Activated CD4-positive, alpha-beta T cell treated with anti-CD3 and anti-CD28 coated beads, Interleukin-2, amount 10 ng/mL, durations not matched to agents 7 days and 5 days (primary cell): ENCODE data around the gene MISP. TPM values are rescaled to one million over a fixed set of nuclear protein-coding genes. Genes with fewer than 3 reads are reported as not detected.
"Not testable (repeated sequence)": the region's sequence is repeated elsewhere in the genome, so short reads cannot be mapped to it uniquely, and the experiment has no call there.

ENCODE experiments used
- CTCF ChIA-PET: fragments of 350-600 bp; sonication (Branson Sonifier 250); formaldehyde crosslinking; loops from one replicate; lab custom pipeline; 2021; ENCODE audit warnings: antibody characterized with exemption; lab: Charles Lee
- POLR2A ChIA-PET: fragments of 350-600 bp; sonication (Branson Sonifier 250); formaldehyde crosslinking; loops from one replicate; lab custom pipeline; 2021; ENCODE audit warnings: antibody characterized with exemption; lab: Charles Lee
- DNase-seq: peaks from one replicate; pipeline ENCODE4 v3.0.0-alpha.2; 2020
- H3K27ac Mint-ChIP-seq: one replicate; pipeline ENCODE4 v1.8.0; 2021; ENCODE audit warnings: mild to moderate bottlenecking, moderate library complexity, mixed read lengths
- H3K27me3 Mint-ChIP-seq: one replicate; pipeline ENCODE4 v1.8.0; 2021; ENCODE audit warnings: mixed read lengths
- H3K36me3 Mint-ChIP-seq: one replicate; pipeline ENCODE4 v1.8.0; 2021; ENCODE audit warnings: low read depth, mixed read lengths
- H3K4me1 Mint-ChIP-seq: one replicate; pipeline ENCODE4 v1.8.0; 2021; ENCODE audit warnings: mixed read lengths
- H3K4me3 Mint-ChIP-seq: one replicate; pipeline ENCODE4 v1.8.0; 2021; ENCODE audit warnings: mild to moderate bottlenecking, moderate library complexity, mixed read lengths
- H3K9me3 Mint-ChIP-seq: one replicate; pipeline ENCODE4 v1.8.0; 2021; ENCODE audit warnings: mixed read lengths
- total RNA-seq, 2 experiments: library from RNA; stranded (reverse); gene quantifications; one replicate each; pipeline ENCODE4 v1.2.3, GENCODE V29; 2021

Gene MISP
- total RNA-seq, 2 experiments from 2014 or later = not detected

- H3K36me3 Mint-ChIP-seq = no peaks in the 10 kb centered on the region
- no peak overlapping the region for H3K4me3 Mint-ChIP-seq
- no peaks in the 10 kb centered on the region for H3K27me3 Mint-ChIP-seq
- no peak for DNase-seq
- H3K9me3 Mint-ChIP-seq = no peaks in the 10 kb centered on the region
- H3K4me1 Mint-ChIP-seq = peaks cover 15% of the 10 kb centered on the region
- POLR2A ChIA-PET = no interaction called here
- H3K27ac Mint-ChIP-seq = no peak overlapping the region
- CTCF ChIA-PET = interaction anchor here (1.0 kb wide), 1 partner anchor 10 kb away, joined by 3 read pairs; no protein-coding TSS in a partner anchor
Observed at GRCh38 chr19:729965-730668, 20.8 kb upstream of the MISP start.

GRCh38 chr19:731000-731399 is 19.9 kb upstream of the MISP start:
- H3K36me3 Mint-ChIP-seq = no peaks in the 10 kb centered on the region
- no peaks in the 10 kb centered on the region for H3K9me3 Mint-ChIP-seq
- H3K4me3 Mint-ChIP-seq = no peak overlapping the region

DNA sequence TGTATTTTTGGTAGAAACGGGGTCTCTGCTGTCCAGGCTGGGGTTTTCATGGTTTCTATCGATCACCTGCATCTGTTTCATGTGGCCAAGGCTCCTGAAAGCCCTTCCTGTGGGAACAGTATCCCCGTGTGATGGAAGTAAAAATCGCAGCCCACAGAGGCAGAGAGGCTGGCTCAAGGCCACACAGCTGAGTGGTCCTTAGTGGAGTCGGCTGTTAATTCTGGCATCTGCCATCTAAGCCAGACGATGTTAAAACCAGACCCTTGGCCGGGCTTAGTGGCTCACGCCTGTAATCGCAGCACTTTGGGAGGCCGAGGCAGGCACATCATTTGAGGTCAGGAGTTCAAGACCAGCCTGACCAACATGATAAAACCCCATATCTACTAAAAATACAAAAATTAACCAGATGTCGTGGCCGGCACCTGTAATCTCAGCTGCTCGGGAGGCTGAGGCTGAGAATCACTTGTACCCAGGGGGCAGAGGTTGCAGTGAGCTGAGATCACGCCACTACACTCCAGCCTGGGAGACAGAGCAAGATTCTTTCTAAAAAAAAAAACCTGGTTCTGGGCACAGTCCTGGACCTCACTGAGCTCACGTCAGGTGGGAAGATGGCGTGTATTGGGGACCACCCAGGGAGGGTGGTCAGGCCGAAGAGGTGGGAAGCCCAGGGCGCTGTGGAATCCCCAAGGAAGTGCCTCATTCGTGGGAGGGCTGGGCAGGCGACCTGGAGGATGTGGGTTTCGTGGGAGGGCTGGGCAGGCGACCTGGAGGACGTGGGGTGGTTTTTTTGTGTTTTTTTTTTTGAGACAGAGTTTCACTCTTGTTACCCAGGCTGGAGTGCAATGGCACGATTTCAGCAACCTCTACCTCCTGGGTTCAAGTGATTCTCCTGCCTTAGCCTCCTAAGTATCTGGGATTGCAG is 18.5 kb upstream of the MISP start:
- POLR2A ChIA-PET = no interaction called here
- H3K27me3 Mint-ChIP-seq = no peaks in the 10 kb centered on the region
- DNase-seq = no peak
- no peaks in the 10 kb centered on the region for H3K36me3 Mint-ChIP-seq
- CTCF ChIA-PET = interaction anchor here (0.6 kb wide), 1 partner anchor 106 kb away, joined by 3 read pairs; no protein-coding TSS in a partner anchor
- peaks cover 15% of the 10 kb centered on the region for H3K4me1 Mint-ChIP-seq
- no peak overlapping the region for H3K4me3 Mint-ChIP-seq
- peak overlapping the region; percentile 41 for H3K27ac Mint-ChIP-seq
- no peaks in the 10 kb centered on the region for H3K9me3 Mint-ChIP-seq

More at GRCh38 chr19:731000-731399, 19.9 kb upstream of the MISP start:
- peaks cover 15% of the 10 kb centered on the region for H3K4me1 Mint-ChIP-seq
- H3K27ac Mint-ChIP-seq = peak overlapping the region; percentile 13
- POLR2A ChIA-PET = no interaction called here
- no peak for DNase-seq
- CTCF ChIA-PET = interaction anchor here (0.6 kb wide), 1 partner anchor 156 kb away, joined by 3 read pairs; no protein-coding TSS in a partner anchor
- no peaks in the 10 kb centered on the region for H3K27me3 Mint-ChIP-seq

DNA sequence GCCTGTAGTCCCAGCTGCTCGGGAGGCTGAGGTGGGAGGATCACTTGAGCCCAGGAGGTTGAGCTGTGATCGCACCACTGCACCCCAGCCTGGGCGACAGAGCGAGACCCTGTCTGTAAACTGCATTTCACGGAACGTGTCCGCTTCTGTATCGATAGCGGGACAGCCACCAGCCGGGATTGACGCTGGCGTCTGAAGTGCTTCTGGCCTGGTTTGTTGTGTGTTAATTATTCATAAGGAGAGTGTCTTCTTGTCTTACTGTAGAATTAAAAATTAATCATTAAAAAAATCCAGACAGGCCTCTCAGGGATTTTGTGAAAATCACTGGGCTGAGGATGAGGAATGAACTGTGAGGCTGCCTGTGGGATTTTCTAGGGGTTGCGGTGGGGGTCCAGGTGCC is 16.2 kb upstream of the MISP start:
- ChIA-PET POLR2A (no interaction called here), CTCF (interaction anchor here (0.7 to 1.4 kb wide), 8 partner anchors 20 to 534 kb away, joined by 3 to 10 read pairs (median 4); partner anchors contain the start of genes CIRBP, PRSS57 and RNF126)
- Mint-ChIP-seq H3K27ac (no peak overlapping the region), H3K4me3 (no peak overlapping the region), H3K9me3 (no peaks in the 10 kb centered on the region), H3K27me3 (no peaks in the 10 kb centered on the region), H3K36me3 (no peaks in the 10 kb centered on the region), H3K4me1 (peaks cover 15% of the 10 kb centered on the region)
- no peak for DNase-seq

DNA sequence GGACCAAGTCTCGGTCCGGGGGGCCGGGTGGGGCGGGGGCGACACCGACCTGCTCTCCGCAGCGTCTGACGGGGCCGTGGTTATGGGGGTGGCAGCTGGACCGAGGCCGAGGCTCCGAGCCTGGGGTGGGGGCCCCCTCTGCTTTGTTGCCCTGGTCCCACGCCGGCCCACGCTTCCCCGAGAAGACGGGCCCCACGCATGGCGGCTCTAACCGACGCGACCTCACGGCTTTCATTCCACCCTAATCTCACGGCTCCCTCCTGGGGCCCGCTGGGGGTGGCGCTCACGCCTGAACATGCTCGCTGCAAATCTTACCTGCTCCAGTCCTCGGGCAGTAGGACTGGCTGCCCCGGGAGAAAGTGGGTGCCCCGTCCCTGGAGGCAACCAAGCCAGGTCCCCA is 14.8 kb upstream of the MISP start:
- Mint-ChIP-seq H3K36me3 (no peaks in the 10 kb centered on the region), H3K4me3 (no peak overlapping the region), H3K27ac (no peak overlapping the region), H3K27me3 (no peaks in the 10 kb centered on the region), H3K4me1 (peaks cover 15% of the 10 kb centered on the region), H3K9me3 (no peaks in the 10 kb centered on the region)
- no peak for DNase-seq
- ChIA-PET POLR2A (no interaction called here), CTCF (no interaction called here)

DNA sequence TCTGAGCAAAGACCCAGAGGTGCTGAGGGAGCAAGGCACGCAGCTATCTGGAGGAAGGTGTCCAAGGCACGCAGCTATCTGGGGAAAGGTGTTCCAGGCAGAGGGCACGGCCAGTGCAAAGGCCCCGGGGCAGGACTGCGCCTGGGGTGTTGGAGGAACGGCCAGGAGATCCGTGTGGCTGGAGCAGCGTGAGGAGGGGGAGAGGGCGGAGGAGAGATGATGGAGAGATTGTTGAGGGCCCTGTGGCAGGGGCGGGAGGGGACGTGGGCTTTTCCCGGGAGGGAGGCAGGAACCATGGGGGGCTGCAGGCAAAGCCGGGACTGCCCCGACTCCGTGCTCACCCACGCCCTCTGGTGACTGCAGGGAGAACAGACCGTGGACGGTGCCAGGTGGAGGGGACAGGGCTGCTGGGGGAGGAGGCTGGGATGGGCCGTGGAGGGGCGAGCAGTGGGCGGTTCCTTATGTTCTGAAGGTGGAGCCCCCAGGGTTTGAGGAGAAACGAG is 13.3 kb upstream of the MISP start:
- no peak overlapping the region for H3K27ac Mint-ChIP-seq

DNA sequence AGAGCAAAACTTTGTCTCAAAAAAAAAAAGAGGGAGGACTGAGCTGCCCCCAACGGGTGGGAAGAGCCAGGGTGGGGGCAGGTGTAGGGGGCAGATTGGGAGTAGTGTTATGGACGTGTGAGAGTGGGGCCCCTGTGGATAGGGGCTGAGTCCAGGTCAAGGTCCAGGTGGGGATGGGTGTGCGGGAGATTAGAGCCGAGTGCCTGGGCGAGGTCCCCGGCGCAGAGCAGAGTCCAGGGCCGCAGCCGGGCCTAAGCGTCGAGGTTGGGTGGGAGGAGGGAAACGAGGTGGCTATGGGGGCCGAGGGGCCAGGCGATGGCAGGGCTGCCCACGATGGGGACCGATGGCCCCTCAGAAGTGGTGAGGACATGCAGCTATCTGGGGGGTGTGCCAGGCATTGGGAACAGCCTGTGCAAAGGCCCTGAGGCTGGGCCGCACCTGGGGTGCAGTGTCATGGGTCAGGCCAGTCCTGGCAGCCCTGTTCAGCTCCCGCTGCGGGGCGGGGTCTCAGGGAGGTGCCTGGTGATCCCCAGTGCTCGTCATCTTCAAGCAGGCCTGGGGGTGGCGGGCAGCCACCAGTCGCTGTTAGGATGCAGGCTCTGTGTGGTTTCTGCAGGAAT is 12.3 kb upstream of the MISP start:
- no peaks in the 10 kb centered on the region for H3K36me3 Mint-ChIP-seq
- POLR2A ChIA-PET = no interaction called here

More for the DNA sequence above, 13.3 kb upstream of the MISP start:
- Mint-ChIP-seq H3K9me3 (no peaks in the 10 kb centered on the region), H3K4me1 (peaks cover 12% of the 10 kb centered on the region), H3K36me3 (no peaks in the 10 kb centered on the region), H3K4me3 (no peak overlapping the region), H3K27me3 (no peaks in the 10 kb centered on the region)
- POLR2A ChIA-PET = no interaction called here
- CTCF ChIA-PET = no interaction called here
- peak; percentile 57 for DNase-seq

GRCh38 chr19:739998-740715 is 10.8 kb upstream of the MISP start:
- Mint-ChIP-seq H3K36me3 (no peaks in the 10 kb centered on the region), H3K4me1 (no peaks in the 10 kb centered on the region), H3K4me3 (no peak overlapping the region), H3K27ac (no peak overlapping the region), H3K9me3 (peaks cover 4% of the 10 kb centered on the region), H3K27me3 (no peaks in the 10 kb centered on the region)
- DNase-seq = no peak
- ChIA-PET POLR2A (no interaction called here), CTCF (interaction anchor here (0.6 kb wide), 1 partner anchor 10 kb away, joined by 3 read pairs; no protein-coding TSS in a partner anchor)

More for the DNA sequence above, 12.3 kb upstream of the MISP start:
- Mint-ChIP-seq H3K27me3 (no peaks in the 10 kb centered on the region), H3K4me1 (peaks cover 5% of the 10 kb centered on the region), H3K27ac (no peak overlapping the region), H3K4me3 (no peak overlapping the region), H3K9me3 (peaks cover under 1% of the 10 kb centered on the region)
- DNase-seq = no peak
- CTCF ChIA-PET = no interaction called here

DNA sequence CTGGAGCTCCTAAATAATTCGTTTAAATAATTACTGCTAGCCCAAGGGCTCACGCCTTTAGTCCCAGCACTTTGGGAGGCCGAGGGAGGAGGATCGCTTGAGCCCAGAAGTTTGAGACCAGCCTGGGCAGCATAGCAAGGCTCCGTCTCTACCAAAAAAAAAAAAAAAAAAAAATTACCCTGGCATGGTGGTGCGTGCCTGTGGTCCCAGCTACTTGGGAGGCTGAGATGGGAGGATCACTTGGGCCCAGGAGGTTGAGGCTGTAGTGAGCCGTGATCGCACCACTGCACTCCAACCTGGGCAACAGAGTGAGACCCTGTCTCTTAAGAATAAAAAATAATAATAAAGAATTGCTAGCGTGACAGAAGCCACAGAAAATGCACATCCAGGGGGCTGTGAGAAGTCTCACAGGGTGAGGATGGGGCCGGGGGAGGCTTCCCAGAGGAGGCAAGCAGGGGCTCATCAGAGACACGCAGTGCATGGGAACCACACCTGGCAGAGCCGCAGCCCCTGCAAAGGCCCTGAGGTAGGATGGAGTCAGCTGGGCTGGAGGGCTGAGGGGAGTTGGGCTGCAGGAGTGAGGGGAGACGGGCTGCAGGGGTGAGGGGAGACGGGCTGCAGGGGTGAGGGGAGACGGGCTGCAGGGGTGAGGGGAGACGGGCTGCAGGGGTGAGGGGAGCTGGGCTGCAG is 10.0 kb upstream of the MISP start:
- POLR2A ChIA-PET, H3K36me3 Mint-ChIP-seq, DNase-seq, H3K27me3 Mint-ChIP-seq, H3K4me1 Mint-ChIP-seq, H3K4me3 Mint-ChIP-seq, H3K9me3 Mint-ChIP-seq: not testable (repeated sequence)
- CTCF ChIA-PET = interaction anchor here (0.6 to 1.0 kb wide), 3 partner anchors 11 to 288 kb away, joined by 3 to 4 read pairs (median 3); no protein-coding TSS in a partner anchor
- peak overlapping the region; percentile 19 for H3K27ac Mint-ChIP-seq

DNA sequence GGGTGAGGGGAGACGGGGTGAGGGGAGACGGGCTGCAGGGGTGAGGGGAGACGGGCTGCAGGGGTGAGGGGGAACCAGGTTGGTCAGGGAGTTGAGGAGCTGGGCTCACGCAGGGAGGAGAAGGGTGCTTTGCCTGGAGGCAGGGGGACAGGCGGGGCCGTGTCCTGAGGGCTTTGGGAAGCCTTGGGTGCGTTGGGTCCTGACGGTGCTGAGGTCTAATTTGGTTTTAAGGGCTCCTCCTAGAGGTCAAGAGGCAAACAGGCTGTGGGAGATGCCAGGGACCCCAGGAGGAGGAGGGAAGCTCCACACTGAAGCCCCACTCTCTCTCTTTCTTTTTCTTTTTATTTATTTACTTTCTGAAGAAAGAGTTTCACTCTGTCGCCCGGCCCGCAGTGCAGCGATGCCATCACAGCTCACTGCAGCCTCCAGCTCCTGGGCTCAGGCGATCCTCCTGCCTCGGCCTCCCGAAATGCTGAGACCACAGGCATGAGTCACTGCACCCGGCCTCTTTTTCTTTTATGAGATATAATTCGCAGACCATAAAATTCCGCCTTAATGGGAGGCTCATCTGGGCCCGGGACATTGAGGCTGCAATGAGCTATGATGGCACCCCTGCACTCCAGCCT is 9.3 kb upstream of the MISP start:
- no peaks in the 10 kb centered on the region for H3K27me3 Mint-ChIP-seq
- H3K9me3 Mint-ChIP-seq = peaks cover 4% of the 10 kb centered on the region
- no peaks in the 10 kb centered on the region for H3K36me3 Mint-ChIP-seq
- no peaks in the 10 kb centered on the region for H3K4me1 Mint-ChIP-seq
- CTCF ChIA-PET = interaction anchor here (0.6 to 1.0 kb wide), 2 partner anchors 209 to 288 kb away, joined by 3 to 4 read pairs; no protein-coding TSS in a partner anchor
- POLR2A ChIA-PET = no interaction called here
- no peak overlapping the region for H3K27ac Mint-ChIP-seq
- no peak overlapping the region for H3K4me3 Mint-ChIP-seq
- no peak for DNase-seq

- DNase-seq = no peak
- Mint-ChIP-seq H3K27me3 (no peaks in the 10 kb centered on the region), H3K27ac (no peak overlapping the region), H3K4me3 (no peak overlapping the region), H3K4me1 (no peaks in the 10 kb centered on the region), H3K9me3 (peaks cover 4% of the 10 kb centered on the region), H3K36me3 (no peaks in the 10 kb centered on the region)
- CTCF ChIA-PET = no interaction called here
- POLR2A ChIA-PET = no interaction called here
Observed at GRCh38 chr19:742540-743075, 8.3 kb upstream of the MISP start.
